Measurements from ENCODE around the gene FAF1.

GRCh38 chr1:50949286-50949982, 10.6 kb downstream of the FAF1 start:
- TF ChIP-seq CTCF (IDR thresholded peaks at IDR 0.05), result no peak
- TF ChIP-seq POLR2A (IDR thresholded peaks at IDR 0.05), result no peak
